ENCODE results near the gene CEMP1. TPM values are rescaled to one million over a fixed set of nuclear protein-coding genes. Genes with fewer than 3 reads are reported as not detected.

CEMP1 gene
- total RNA-seq, 1 experiment from 2014 or later, result not detected

DNA sequence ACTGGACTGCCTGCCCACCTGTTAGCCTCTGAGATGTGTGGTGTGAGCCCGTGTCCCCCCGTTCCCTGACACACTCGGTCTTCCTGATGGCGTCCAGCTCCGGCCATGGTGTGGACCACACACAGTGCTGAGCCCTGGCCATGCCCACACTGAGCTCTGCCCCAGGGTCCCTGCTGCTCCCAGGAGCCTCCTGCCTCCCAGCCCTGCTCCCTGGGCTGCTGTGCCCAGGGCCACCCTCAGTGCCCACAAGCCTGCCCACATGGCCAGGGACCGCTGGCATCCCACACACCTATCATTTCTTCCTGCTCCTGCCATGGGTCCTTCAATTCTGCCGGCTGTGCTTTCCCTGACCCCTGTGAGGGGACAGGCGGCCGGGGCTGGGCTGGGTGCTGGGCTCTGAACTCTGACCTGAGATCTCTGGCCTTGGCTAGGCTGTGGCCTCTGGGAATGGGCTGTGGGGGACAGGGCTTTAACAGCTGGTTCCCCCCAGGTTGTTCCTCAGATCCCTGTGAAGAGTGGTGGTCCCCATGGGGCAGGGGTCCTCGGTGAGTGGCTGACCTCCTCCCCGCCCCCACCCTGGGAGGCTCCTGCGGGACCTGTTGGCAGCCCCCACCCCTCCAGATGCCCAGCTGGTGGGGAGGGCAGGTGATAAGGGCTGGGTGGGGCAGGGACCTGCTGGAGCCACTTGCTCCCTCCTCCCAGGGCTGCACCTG, 4.0 kb downstream of the CEMP1 start:
- no TSS peak for BruUV-seq (replicated peaks)
- Histone ChIP-seq H3K4me1 (ENCODE audit: control insufficient read depth, insufficient read depth, low read length) (peaks cover 11% of the 10 kb centered on the region), H3K27me3 (ENCODE audit: control insufficient read depth, insufficient read depth, low read length) (no peaks in the 10 kb centered on the region), H3K4me3 (ENCODE audit: low read depth in 2 of 2, low read length in 2 of 2) (no peak overlapping the region), H3K9me3 (ENCODE audit: control insufficient read depth, insufficient read depth, low read depth, low read length) (no peaks in the 10 kb centered on the region), H3K36me3 (ENCODE audit: control insufficient read depth, insufficient read depth, low read length) (peaks cover 3% of the 10 kb centered on the region; the same call in 1 of the 2 replicates), H3K27ac (ENCODE audit: low read length) (no peak overlapping the region)
- TF ChIP-seq TCF7L2 (IDR thresholded peaks at IDR 0.05; ENCODE audit: low read depth, low read length) (no peak), POLR2AphosphoS5 (IDR thresholded peaks at IDR 0.05; ENCODE audit: low read depth, low read length) (no peak), SIN3A (IDR thresholded peaks at IDR 0.05; ENCODE audit: borderline replicate concordance, insufficient read depth, low read depth, low read length) (no peak)
- TF ChIP-seq, protein P1, sequence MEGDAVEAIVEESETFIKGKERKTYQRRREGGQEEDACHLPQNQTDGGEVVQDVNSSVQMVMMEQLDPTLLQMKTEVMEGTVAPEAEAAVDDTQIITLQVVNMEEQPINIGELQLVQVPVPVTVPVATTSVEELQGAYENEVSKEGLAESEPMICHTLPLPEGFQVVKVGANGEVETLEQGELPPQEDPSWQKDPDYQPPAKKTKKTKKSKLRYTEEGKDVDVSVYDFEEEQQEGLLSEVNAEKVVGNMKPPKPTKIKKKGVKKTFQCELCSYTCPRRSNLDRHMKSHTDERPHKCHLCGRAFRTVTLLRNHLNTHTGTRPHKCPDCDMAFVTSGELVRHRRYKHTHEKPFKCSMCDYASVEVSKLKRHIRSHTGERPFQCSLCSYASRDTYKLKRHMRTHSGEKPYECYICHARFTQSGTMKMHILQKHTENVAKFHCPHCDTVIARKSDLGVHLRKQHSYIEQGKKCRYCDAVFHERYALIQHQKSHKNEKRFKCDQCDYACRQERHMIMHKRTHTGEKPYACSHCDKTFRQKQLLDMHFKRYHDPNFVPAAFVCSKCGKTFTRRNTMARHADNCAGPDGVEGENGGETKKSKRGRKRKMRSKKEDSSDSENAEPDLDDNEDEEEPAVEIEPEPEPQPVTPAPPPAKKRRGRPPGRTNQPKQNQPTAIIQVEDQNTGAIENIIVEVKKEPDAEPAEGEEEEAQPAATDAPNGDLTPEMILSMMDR (IDR thresholded peaks at IDR 0.05), result no peak
- TF ChIP-seq, protein P2, sequence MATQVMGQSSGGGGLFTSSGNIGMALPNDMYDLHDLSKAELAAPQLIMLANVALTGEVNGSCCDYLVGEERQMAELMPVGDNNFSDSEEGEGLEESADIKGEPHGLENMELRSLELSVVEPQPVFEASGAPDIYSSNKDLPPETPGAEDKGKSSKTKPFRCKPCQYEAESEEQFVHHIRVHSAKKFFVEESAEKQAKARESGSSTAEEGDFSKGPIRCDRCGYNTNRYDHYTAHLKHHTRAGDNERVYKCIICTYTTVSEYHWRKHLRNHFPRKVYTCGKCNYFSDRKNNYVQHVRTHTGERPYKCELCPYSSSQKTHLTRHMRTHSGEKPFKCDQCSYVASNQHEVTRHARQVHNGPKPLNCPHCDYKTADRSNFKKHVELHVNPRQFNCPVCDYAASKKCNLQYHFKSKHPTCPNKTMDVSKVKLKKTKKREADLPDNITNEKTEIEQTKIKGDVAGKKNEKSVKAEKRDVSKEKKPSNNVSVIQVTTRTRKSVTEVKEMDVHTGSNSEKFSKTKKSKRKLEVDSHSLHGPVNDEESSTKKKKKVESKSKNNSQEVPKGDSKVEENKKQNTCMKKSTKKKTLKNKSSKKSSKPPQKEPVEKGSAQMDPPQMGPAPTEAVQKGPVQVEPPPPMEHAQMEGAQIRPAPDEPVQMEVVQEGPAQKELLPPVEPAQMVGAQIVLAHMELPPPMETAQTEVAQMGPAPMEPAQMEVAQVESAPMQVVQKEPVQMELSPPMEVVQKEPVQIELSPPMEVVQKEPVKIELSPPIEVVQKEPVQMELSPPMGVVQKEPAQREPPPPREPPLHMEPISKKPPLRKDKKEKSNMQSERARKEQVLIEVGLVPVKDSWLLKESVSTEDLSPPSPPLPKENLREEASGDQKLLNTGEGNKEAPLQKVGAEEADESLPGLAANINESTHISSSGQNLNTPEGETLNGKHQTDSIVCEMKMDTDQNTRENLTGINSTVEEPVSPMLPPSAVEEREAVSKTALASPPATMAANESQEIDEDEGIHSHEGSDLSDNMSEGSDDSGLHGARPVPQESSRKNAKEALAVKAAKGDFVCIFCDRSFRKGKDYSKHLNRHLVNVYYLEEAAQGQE (IDR thresholded peaks at IDR 0.05; ENCODE audit: insufficient read depth in 1 of 2, low read depth in 2 of 2, low read length in 1 of 2), result no peak
- no peak for ATAC-seq
- ChIA-PET POLR2A (no interaction called here), CTCF (no interaction called here)
- DNase-seq (ENCODE audit: low read depth, low spot score), result no peak
- intact Hi-C loops (cut with micrococcal nuclease; ENCODE audit: unreplicated experiment) (no loop called here), in situ Hi-C loops (cut with HindIII; ENCODE audit: low pct_unique_long_range_greater_than_20kb, low sequenced_read_pairs) (no loop called here)

DNA sequence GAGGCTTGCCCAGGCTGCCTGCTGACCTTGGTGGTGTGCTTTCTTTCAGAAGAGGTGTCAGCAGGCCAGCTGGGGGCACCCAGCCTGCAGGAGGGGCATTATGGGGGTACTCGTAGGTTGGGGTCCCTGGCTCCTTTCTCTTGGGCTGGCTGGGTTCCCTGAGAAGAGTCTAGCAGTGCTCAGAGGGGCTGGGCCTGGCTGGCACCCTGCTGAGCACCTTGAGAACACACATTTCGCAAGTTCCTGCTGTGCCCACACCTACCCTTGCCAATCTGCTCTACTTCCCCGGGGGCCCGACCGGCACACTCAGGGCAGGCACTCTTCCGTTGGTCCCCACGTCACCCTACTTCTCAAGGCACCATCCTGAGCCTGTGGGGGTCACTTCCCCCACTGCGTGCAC, 5.1 kb downstream of the CEMP1 start:
- Histone ChIP-seq H3K4me3 (ENCODE audit: low read depth in 2 of 2, low read length in 2 of 2) (no peak overlapping the region), H3K27me3 (ENCODE audit: control insufficient read depth, insufficient read depth, low read length) (no peaks in the 10 kb centered on the region), H3K4me1 (ENCODE audit: control insufficient read depth, insufficient read depth, low read length) (peaks cover 11% of the 10 kb centered on the region), H3K27ac (ENCODE audit: low read length) (no peak overlapping the region), H3K36me3 (ENCODE audit: control insufficient read depth, insufficient read depth, low read length) (peaks cover 3% of the 10 kb centered on the region; the same call in 1 of the 2 replicates), H3K9me3 (ENCODE audit: control insufficient read depth, insufficient read depth, low read depth, low read length) (no peaks in the 10 kb centered on the region)
- BruUV-seq (replicated peaks), result no TSS peak
- TF ChIP-seq, protein P2 (IDR thresholded peaks at IDR 0.05; ENCODE audit: insufficient read depth in 1 of 2, low read depth in 2 of 2, low read length in 1 of 2), result no peak
- no peak for TF ChIP-seq POLR2AphosphoS5 (IDR thresholded peaks at IDR 0.05; ENCODE audit: low read depth, low read length)
- no peak for TF ChIP-seq TCF7L2 (IDR thresholded peaks at IDR 0.05; ENCODE audit: low read depth, low read length)
- TF ChIP-seq, protein P1 (IDR thresholded peaks at IDR 0.05), result no peak
- TF ChIP-seq SIN3A (IDR thresholded peaks at IDR 0.05; ENCODE audit: borderline replicate concordance, insufficient read depth, low read depth, low read length), result no peak
- intact Hi-C loops (cut with micrococcal nuclease; ENCODE audit: unreplicated experiment) (no loop called here), in situ Hi-C loops (cut with HindIII; ENCODE audit: low pct_unique_long_range_greater_than_20kb, low sequenced_read_pairs) (no loop called here)
- POLR2A ChIA-PET, result no interaction called here
- DNase-seq (ENCODE audit: low read depth, low spot score) (no peak), ATAC-seq (no peak)
- CTCF ChIA-PET, result no interaction called here

All from Panc1 (cell line).